RWPE1 (cell line): ENCODE results near the gene PADI2.

Experiments used
- CTCF ChIA-PET: fragments of 350-600 bp; sonication (Branson Sonifier 250); formaldehyde crosslinking; extraction: SDS; loops from one replicate; lab custom pipeline; 2021; lab: Yijun Ruan, JAX
- POLR2A ChIA-PET: fragments of 400-600 bp; formaldehyde crosslinking; extraction: SDS; loops from one replicate; lab custom pipeline; 2020; ENCODE audit warnings: antibody characterized with exemption; ENCODE audit not compliant: low non-redundant PET; lab: Yijun Ruan, JAX
- DNase-seq: peaks from one replicate; pipeline ENCODE4 v3.0.0; 2012; ENCODE audit warnings: low spot score
- H3K27ac ChIP-seq: fragments of 450-650 bp; 2 replicates; pipeline ENCODE4 v1.5.1; 2017
- CTCF ChIP-seq: fragments of 450-650 bp; conservative IDR thresholded peaks from 2 replicates; pipeline ENCODE4 v1.5.1; 2017; ENCODE audit warnings: low read depth, mild to moderate bottlenecking

Gene PADI2

GRCh38 chr1:17061892-17062291 lies 57.4 kb downstream of the PADI2 start:
- CTCF ChIA-PET = interaction anchor here (1.4 kb wide), 1 partner anchor 64 kb away, joined by 3 read pairs; no protein-coding TSS in a partner anchor
- POLR2A ChIA-PET = no interaction called here
- no peak for DNase-seq

GRCh38 chr1:17061486-17061885 lies 57.8 kb downstream of the PADI2 start:
- no peak for TF ChIP-seq CTCF
- no peak for DNase-seq
- ChIA-PET CTCF (interaction anchor here (0.6 to 1.4 kb wide), 2 partner anchors 65 to 268 kb away, joined by 3 to 6 read pairs; no protein-coding TSS in a partner anchor), POLR2A (no interaction called here)
- no peak overlapping the region for H3K27ac ChIP-seq

More at GRCh38 chr1:17061892-17062291, 57.4 kb downstream of the PADI2 start:
- no peak overlapping the region for H3K27ac ChIP-seq
- TF ChIP-seq CTCF = no peak

- POLR2A ChIA-PET = no interaction called here
- CTCF ChIA-PET = interaction anchor here (0.6 to 1.4 kb wide), 5 partner anchors 65 to 345 kb away, joined by 3 to 4 read pairs (median 3); no protein-coding TSS in a partner anchor
- DNase-seq = no peak
- no peak overlapping the region for H3K27ac ChIP-seq
- no peak for TF ChIP-seq CTCF
These were observed 58.9 kb downstream of the PADI2 start for GRCh38 chr1:17060306-17060749.

GRCh38 chr1:17059391-17060305 lies 59.6 kb downstream of the PADI2 start:
- H3K27ac ChIP-seq = no peak overlapping the region
- TF ChIP-seq CTCF = peak; percentile 73
- DNase-seq = peak; percentile 74
- ChIA-PET POLR2A (no interaction called here), CTCF (interaction anchor here (0.6 to 1.1 kb wide), 4 partner anchors 66 to 346 kb away, joined by 3 to 4 read pairs (median 4); no protein-coding TSS in a partner anchor)

- ChIA-PET POLR2A (no interaction called here), CTCF (interaction anchor here (0.6 kb wide), 1 partner anchor 48 kb away, joined by 3 read pairs; no protein-coding TSS in a partner anchor)
- DNase-seq = no peak
- no peak for TF ChIP-seq CTCF
- no peak overlapping the region for H3K27ac ChIP-seq
These were observed 62.7 kb downstream of the PADI2 start for GRCh38 chr1:17056551-17056950.

GRCh38 chr1:17055801-17056200 lies 63.5 kb downstream of the PADI2 start:
- ChIA-PET CTCF (interaction anchor here (0.5 kb wide), 1 partner anchor 350 kb away, joined by 3 read pairs; no protein-coding TSS in a partner anchor), POLR2A (no interaction called here)
- DNase-seq = no peak
- H3K27ac ChIP-seq = peak overlapping the region; percentile 80
- no peak for TF ChIP-seq CTCF
